ENCODE results near the gene SOS1. TPM values are rescaled to one million over a fixed set of nuclear protein-coding genes. Genes with fewer than 3 reads are reported as not detected.
"Not testable (repeated sequence)": the region's sequence is repeated elsewhere in the genome, so short reads cannot be mapped to it uniquely, and the experiment has no call there.

Gene SOS1
- polyA plus RNA-seq, 3 donors from 2014 or later: 3.6 to 12.8 (median 8.2) TPM

- peaks cover 2 to 7% (median 3%) of the 10 kb centered on the region in 3 donors for H3K27me3 Mint-ChIP-seq (ENCODE audit: low read depth in 3 of 3)
- no peak overlapping the region for H3K27ac Mint-ChIP-seq
- H3K9me3 Mint-ChIP-seq: no peaks in the 10 kb centered on the region
- no peaks in the 10 kb centered on the region for H3K4me1 Mint-ChIP-seq
- DNase-seq: no peak
- no peaks in the 10 kb centered on the region for H3K36me3 Mint-ChIP-seq
- H3K4me3 Mint-ChIP-seq: no peak overlapping the region
These were observed 171.9 kb downstream of the SOS1 start for GRCh38 chr2:38948995-38949394.

DNA sequence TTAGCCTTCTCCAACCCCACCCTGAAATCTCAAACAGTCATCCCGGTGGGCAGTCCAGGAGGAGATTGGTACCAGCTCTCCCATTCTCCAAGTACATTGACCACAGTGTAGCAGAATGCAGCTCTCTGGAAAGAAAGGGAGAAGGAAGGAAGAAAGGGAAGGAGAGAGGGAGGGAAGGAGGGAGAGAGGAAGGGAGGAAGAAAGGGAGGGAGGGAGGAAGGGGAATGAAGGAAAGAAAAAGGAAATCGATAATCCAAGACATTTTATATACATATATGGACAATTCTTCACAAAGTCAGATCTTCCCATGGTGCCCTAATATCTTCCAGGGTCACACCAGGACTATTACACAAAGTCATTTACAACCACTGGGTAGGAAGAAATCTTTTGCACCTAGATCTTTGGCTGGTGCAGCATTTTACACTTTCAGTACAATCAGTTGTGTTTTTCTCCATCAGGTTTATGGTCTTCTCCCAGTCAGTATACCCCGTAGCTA lies 172.4 kb downstream of the SOS1 start:
- no peaks in the 10 kb centered on the region for H3K36me3 Mint-ChIP-seq
- peaks cover 2 to 7% (median 3%) of the 10 kb centered on the region in 3 donors for H3K27me3 Mint-ChIP-seq (ENCODE audit: low read depth in 3 of 3)
- H3K4me1 Mint-ChIP-seq: no peaks in the 10 kb centered on the region
- no peaks in the 10 kb centered on the region for H3K9me3 Mint-ChIP-seq
- H3K27ac Mint-ChIP-seq: no peak overlapping the region
- H3K4me3 Mint-ChIP-seq: no peak overlapping the region
- no peak for DNase-seq

- H3K4me1 Mint-ChIP-seq: no peaks in the 10 kb centered on the region
- H3K36me3 Mint-ChIP-seq: no peaks in the 10 kb centered on the region
- DNase-seq: peak; percentile 18 to 46 (median 38)
- H3K27me3 Mint-ChIP-seq (ENCODE audit: low read depth in 3 of 3): peaks cover 3 to 9% (median 4%) of the 10 kb centered on the region in 3 donors
- no peak overlapping the region for H3K4me3 Mint-ChIP-seq
- no peaks in the 10 kb centered on the region for H3K9me3 Mint-ChIP-seq
- peak overlapping the region in 1 of 6 donors; percentile 3 for H3K27ac Mint-ChIP-seq
These were observed 173.3 kb downstream of the SOS1 start for GRCh38 chr2:38947241-38948239.

DNA sequence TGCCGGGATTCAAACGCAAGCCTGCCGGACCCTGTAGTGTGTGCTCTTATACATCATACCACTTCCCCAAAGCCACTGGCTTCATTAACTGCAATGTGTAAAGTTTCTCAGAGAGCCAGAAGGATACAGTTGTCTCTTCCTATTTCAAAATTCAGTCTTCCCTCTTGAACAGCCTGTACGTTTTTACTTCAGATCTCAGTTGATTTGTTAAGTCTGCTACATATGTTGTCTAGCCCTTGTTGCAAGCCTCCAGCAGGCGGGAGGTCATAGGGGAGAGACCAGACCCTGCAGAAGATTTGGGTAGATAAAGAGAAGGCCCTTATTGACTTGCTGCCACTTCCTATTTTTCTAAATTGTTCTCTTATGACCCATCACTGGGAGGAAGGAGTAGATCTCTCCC lies 174.9 kb downstream of the SOS1 start:
- Mint-ChIP-seq H3K36me3 (no peaks in the 10 kb centered on the region), H3K9me3 (no peaks in the 10 kb centered on the region), H3K27ac (no peak overlapping the region), H3K4me3 (no peak overlapping the region), H3K27me3 (ENCODE audit: low read depth in 3 of 3) (peaks cover 3 to 10% (median 4%) of the 10 kb centered on the region in 3 donors), H3K4me1 (no peaks in the 10 kb centered on the region)
- no peak for DNase-seq

- H3K4me1 Mint-ChIP-seq: no peaks in the 10 kb centered on the region
- no peak for DNase-seq
- peaks cover 3 to 10% (median 4%) of the 10 kb centered on the region in 3 donors for H3K27me3 Mint-ChIP-seq (ENCODE audit: low read depth in 3 of 3)
- H3K9me3 Mint-ChIP-seq: no peaks in the 10 kb centered on the region
- H3K4me3 Mint-ChIP-seq: no peak overlapping the region
- H3K36me3 Mint-ChIP-seq: no peaks in the 10 kb centered on the region
- no peak overlapping the region for H3K27ac Mint-ChIP-seq
These were observed 175.5 kb downstream of the SOS1 start for GRCh38 chr2:38945372-38945771.

DNA sequence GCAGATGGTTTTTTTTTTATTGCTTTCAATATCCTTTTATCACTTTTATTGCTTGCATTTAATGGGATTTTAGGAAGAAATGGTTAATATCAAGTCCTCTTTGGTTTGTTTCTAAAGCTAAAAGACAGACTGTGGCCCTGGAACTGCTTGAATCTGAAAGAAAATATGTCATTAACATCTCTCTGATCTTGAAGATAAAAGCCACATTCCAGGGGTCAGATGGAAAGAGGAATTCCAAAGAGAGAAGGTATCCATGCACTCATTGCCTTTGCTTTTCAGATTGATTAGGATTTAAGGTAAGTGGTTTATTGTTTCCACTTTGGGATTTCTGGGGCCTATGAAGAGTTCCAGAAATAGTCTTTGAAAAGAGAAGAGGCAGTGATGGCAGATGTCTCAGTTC lies 177.1 kb downstream of the SOS1 start:
- Mint-ChIP-seq H3K9me3 (no peaks in the 10 kb centered on the region), H3K27ac (no peak overlapping the region), H3K4me1 (no peaks in the 10 kb centered on the region), H3K4me3 (no peak overlapping the region), H3K36me3 (no peaks in the 10 kb centered on the region), H3K27me3 (ENCODE audit: low read depth in 3 of 3) (peaks cover 3 to 5% (median 4%) of the 10 kb centered on the region in 3 donors)
- DNase-seq: no peak

DNA sequence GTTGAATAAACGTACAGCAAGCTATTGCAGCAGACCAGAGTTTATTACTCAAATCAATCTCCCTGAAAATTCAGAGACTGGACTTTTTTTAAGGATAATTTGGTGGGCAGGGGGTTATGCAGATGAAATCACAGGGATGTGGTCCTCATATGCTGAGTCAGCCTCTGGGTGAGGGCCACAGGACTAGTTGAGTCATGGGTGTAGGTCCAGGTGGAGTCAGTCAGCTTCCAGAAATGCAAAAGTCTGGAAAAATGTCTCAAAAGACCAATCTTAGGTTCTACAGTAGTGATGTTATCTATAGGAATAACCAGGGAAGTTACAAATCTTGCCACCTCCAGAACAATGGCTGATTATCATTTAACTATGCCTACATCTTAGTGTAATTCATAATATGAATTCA lies 180.1 kb downstream of the SOS1 start:
- Mint-ChIP-seq H3K4me3 (no peak overlapping the region), H3K4me1 (no peaks in the 10 kb centered on the region), H3K36me3 (no peaks in the 10 kb centered on the region), H3K9me3 (no peaks in the 10 kb centered on the region), H3K27ac (no peak overlapping the region), H3K27me3 (ENCODE audit: low read depth in 3 of 3) (peaks cover 2 to 5% (median 3%) of the 10 kb centered on the region in 3 donors)
- no peak for DNase-seq

- H3K4me1 Mint-ChIP-seq: no peaks in the 10 kb centered on the region
- no peaks in the 10 kb centered on the region for H3K36me3 Mint-ChIP-seq
- H3K9me3 Mint-ChIP-seq: no peaks in the 10 kb centered on the region
- H3K4me3 Mint-ChIP-seq: no peak overlapping the region
- H3K27me3 Mint-ChIP-seq (ENCODE audit: low read depth in 3 of 3): peaks cover 0 to 6% (median 5%) of the 10 kb centered on the region in 3 donors
- DNase-seq: no peak
- no peak overlapping the region for H3K27ac Mint-ChIP-seq
These were observed 183.3 kb downstream of the SOS1 start for GRCh38 chr2:38937548-38937947.

- not testable (repeated sequence) for H3K27me3 Mint-ChIP-seq (ENCODE audit: low read depth in 3 of 3); H3K4me3 Mint-ChIP-seq
These were observed 184.3 kb downstream of the SOS1 start for GRCh38 chr2:38936516-38936915.

DNA sequence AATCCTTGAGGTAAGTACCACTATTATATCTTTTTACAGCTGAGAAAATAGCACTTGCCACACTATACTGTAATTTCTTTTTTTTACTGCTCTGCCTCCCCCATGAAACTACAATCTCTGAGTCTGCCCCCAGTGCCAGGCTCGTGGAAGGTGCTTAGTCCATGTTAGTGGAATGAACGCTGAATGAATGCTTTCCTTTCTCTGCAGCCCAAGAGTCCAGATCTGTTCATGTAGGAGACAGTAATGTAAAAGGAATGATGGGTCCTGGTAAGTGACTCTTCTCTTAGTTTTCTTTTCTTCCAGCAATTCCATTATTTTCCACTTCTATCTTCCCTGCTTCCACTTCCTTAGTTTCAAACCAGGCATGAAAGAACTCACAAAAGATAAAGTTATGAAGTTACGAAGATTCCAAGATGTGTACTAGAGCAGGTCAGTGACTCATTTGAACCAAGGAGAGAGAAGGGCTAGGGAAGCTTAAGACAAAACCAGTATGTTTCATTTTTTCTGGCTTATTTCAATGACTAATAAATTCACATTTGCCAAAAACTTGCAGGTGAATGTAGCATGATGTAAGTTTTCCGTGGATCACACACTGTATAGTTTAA lies 185.2 kb downstream of the SOS1 start:
- Mint-ChIP-seq H3K4me3 (no peak overlapping the region), H3K4me1 (no peaks in the 10 kb centered on the region), H3K9me3 (no peaks in the 10 kb centered on the region), H3K27ac (no peak overlapping the region), H3K36me3 (no peaks in the 10 kb centered on the region), H3K27me3 (ENCODE audit: low read depth in 3 of 3) (peaks cover 0 to 7% (median 5%) of the 10 kb centered on the region in 3 donors)
- no peak for DNase-seq

More at GRCh38 chr2:38936516-38936915, 184.3 kb downstream of the SOS1 start:
- H3K4me1 Mint-ChIP-seq, H3K9me3 Mint-ChIP-seq, DNase-seq, H3K27ac Mint-ChIP-seq, H3K36me3 Mint-ChIP-seq: not testable (repeated sequence)

GRCh38 chr2:38934742-38935141 lies 186.1 kb downstream of the SOS1 start:
- Mint-ChIP-seq H3K4me3 (no peak overlapping the region), H3K36me3 (no peaks in the 10 kb centered on the region), H3K9me3 (no peaks in the 10 kb centered on the region), H3K27me3 (ENCODE audit: low read depth in 3 of 3) (peaks cover 0 to 7% (median 5%) of the 10 kb centered on the region in 3 donors), H3K27ac (no peak overlapping the region), H3K4me1 (no peaks in the 10 kb centered on the region)
- no peak for DNase-seq

DNA sequence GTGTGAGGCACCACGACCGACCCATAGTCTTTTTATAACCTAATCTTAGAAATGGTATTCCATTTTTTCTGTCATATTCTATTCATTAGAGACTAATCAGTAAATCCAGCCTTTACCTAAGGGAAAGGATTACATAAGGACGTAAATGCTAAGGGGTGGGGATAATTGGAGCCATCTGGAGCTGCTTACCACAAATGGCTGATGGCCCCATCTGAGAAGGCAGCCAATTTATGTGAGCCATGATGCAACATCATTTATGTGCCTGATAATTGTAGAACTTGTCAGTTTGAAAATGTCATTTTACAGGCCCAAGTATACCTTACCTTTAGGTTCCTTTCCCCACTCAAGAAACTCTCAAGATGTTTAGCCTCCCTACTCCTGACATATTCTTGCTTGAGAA lies 187.2 kb downstream of the SOS1 start:
- DNase-seq: no peak
- H3K27me3 Mint-ChIP-seq (ENCODE audit: low read depth in 3 of 3): peaks cover 0 to 7% (median 5%) of the 10 kb centered on the region in 3 donors
- H3K4me3 Mint-ChIP-seq: no peak overlapping the region
- no peaks in the 10 kb centered on the region for H3K9me3 Mint-ChIP-seq
- H3K4me1 Mint-ChIP-seq: no peaks in the 10 kb centered on the region
- no peaks in the 10 kb centered on the region for H3K36me3 Mint-ChIP-seq
- H3K27ac Mint-ChIP-seq: no peak overlapping the region

DNA sequence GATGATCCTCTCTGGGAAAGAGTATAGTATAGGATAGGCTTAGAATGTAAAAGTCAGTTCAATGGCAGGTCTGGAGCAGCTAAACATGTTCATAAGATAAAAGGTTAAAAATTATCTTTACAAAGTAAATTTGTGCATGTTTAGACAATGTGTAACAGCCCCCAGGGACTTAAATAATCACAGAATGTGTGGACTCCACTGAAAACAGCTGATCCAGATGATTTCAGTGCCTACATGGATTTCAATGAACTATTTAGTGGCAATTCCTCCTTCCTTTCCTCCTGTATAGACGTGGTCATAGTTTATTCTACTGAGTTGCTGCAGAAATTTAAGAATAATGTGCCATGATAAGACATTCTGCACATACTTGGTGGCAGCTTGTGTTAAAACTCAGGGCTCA lies 188.3 kb downstream of the SOS1 start:
- Mint-ChIP-seq H3K36me3 (no peaks in the 10 kb centered on the region), H3K9me3 (no peaks in the 10 kb centered on the region), H3K4me1 (no peaks in the 10 kb centered on the region), H3K27me3 (ENCODE audit: low read depth in 3 of 3) (peaks cover 0 to 7% (median 5%) of the 10 kb centered on the region in 3 donors), H3K4me3 (no peak overlapping the region), H3K27ac (no peak overlapping the region)
- no peak for DNase-seq

Data from immature natural killer cell (primary cell).